Kidney epithelial cell (primary cell): ENCODE results near the gene RSPO4. TPM values are rescaled to one million over a fixed set of nuclear protein-coding genes. Genes with fewer than 3 reads are reported as not detected.

Source experiments
- DNase-seq: peaks from one replicate; pipeline ENCODE4 v3.0.0-alpha.2; 2010; ENCODE audit warnings: low read depth
- H3K27me3 ChIP-seq: 2 replicates; pipeline ENCODE4 v1.6.0; 2011; ENCODE audit warnings: low read length; ENCODE audit not compliant: control insufficient read depth, insufficient read depth
- H3K36me3 ChIP-seq: 2 replicates; pipeline ENCODE4 v1.5.1; 2011; ENCODE audit warnings: low read length; ENCODE audit not compliant: control insufficient read depth, insufficient read depth
- H3K4me3 ChIP-seq: 2 replicates; pipeline ENCODE4 v1.5.1; 2011; ENCODE audit warnings: low read depth, mild to moderate bottlenecking, control low read depth, low read length
- CTCF ChIP-seq: IDR thresholded peaks from 2 replicates; pipeline ENCODE4 v1.5.1; 2011; ENCODE audit warnings: mild to moderate bottlenecking, moderate library complexity, low read length, control low read depth, inconsistent platforms; ENCODE audit not compliant: insufficient read depth, poor library complexity, severe bottlenecking
- total RNA-seq: library from RNA; depleted of rRNA; stranded (reverse); fragments of >200 nt; gene quantifications from 2 replicates; pipeline ENCODE4 v1.2.3, GENCODE V29; 2015

Gene RSPO4
- total RNA-seq, 1 donor from 2014 or later = 3.3 TPM

- no peak for DNase-seq
- H3K36me3 ChIP-seq = no peaks in the 10 kb centered on the region
- TF ChIP-seq CTCF = no peak
- no peaks in the 10 kb centered on the region for H3K27me3 ChIP-seq
- H3K4me3 ChIP-seq = no peak overlapping the region
Measured at GRCh38 chr20:1022871-1023270, 20.8 kb upstream of the RSPO4 start.

- Histone ChIP-seq H3K27me3 (no peaks in the 10 kb centered on the region), H3K4me3 (no peak overlapping the region), H3K36me3 (no peaks in the 10 kb centered on the region)
- no peak for DNase-seq
- TF ChIP-seq CTCF = no peak
Measured at GRCh38 chr20:1020614-1021013, 18.5 kb upstream of the RSPO4 start.

- Histone ChIP-seq H3K36me3 (no peaks in the 10 kb centered on the region), H3K4me3 (no peak overlapping the region), H3K27me3 (no peaks in the 10 kb centered on the region)
- no peak for DNase-seq
- TF ChIP-seq CTCF = no peak
Measured at GRCh38 chr20:1019344-1019743, 17.2 kb upstream of the RSPO4 start.

- no peak overlapping the region for H3K4me3 ChIP-seq
- H3K36me3 ChIP-seq = no peaks in the 10 kb centered on the region
- no peak for DNase-seq
- no peaks in the 10 kb centered on the region for H3K27me3 ChIP-seq
- TF ChIP-seq CTCF = no peak
Measured at GRCh38 chr20:1017677-1018076, 15.6 kb upstream of the RSPO4 start.

GRCh38 chr20:1015181-1015580, 13.1 kb upstream of the RSPO4 start:
- Histone ChIP-seq H3K27me3 (no peaks in the 10 kb centered on the region), H3K4me3 (no peak overlapping the region), H3K36me3 (no peaks in the 10 kb centered on the region)
- no peak for TF ChIP-seq CTCF
- no peak for DNase-seq

- Histone ChIP-seq H3K36me3 (no peaks in the 10 kb centered on the region), H3K4me3 (no peak overlapping the region), H3K27me3 (no peaks in the 10 kb centered on the region)
- no peak for TF ChIP-seq CTCF
- DNase-seq = no peak
Measured at GRCh38 chr20:1014471-1014870, 12.4 kb upstream of the RSPO4 start.
